NT2/D1 (cell line): Measurements from ENCODE around the gene DUSP22.

Experiments used
- YY1 ChIP-seq: IDR thresholded peaks from 2 replicates; pipeline ENCODE4 v1.6.1; 2011; ENCODE audit not compliant: insufficient read length, insufficient read depth
- ZNF274 ChIP-seq: IDR thresholded peaks from 2 replicates; pipeline ENCODE4 v1.6.1; 2011; ENCODE audit warnings: mild to moderate bottlenecking, low read depth, low read length

- no peak for TF ChIP-seq ZNF274
- no peak for TF ChIP-seq YY1
These were observed 16.5 kb downstream of the DUSP22 start for GRCh38 chr6:308768-309167.
